AG04450 (cell line): ENCODE measurements around the gene GMNN. TPM values are rescaled to one million over a fixed set of nuclear protein-coding genes. Genes with fewer than 3 reads are reported as not detected.
"Not testable (repeated sequence)": the region's sequence is repeated elsewhere in the genome, so short reads cannot be mapped to it uniquely, and the experiment has no call there.

ENCODE experiments used
- CTCF ChIA-PET: fragments of 300-600, 350-600 bp; formaldehyde crosslinking; extraction: SDS; loops from one replicate; lab custom pipeline; 2022; ENCODE audit warnings: antibody characterized with exemption, inconsistent platforms; lab: Charles Lee
- POLR2A ChIA-PET: fragments of 350-600 bp; formaldehyde crosslinking; extraction: SDS; loops from one replicate; lab custom pipeline; 2021; ENCODE audit warnings: antibody characterized with exemption, inconsistent platforms; lab: Yijun Ruan, JAX
- DNase-seq: peaks from one replicate; pipeline ENCODE4 v3.0.0-alpha.2; 2011; ENCODE audit warnings: low read depth, low spot score
- H3K27ac ChIP-seq: one replicate; pipeline ENCODE4 v1.5.1; 2012; ENCODE audit warnings: low read depth, low read length, control low read depth
- H3K27me3 ChIP-seq: one replicate; pipeline ENCODE4 v1.6.0; 2012; ENCODE audit warnings: low read length; ENCODE audit not compliant: control insufficient read depth, insufficient read depth
- H3K4me3 ChIP-seq: 2 replicates; pipeline ENCODE4 v1.5.1; 2011; ENCODE audit warnings: mild to moderate bottlenecking, low read depth, low read length, control low read depth
- H3K9me3 ChIP-seq: 2 replicates; pipeline ENCODE4 v1.5.1; 2012; ENCODE audit warnings: low read length; ENCODE audit not compliant: control insufficient read depth, insufficient read depth
- polyA plus RNA-seq: library from polyadenylated mRNA; depleted of rRNA; stranded (reverse); fragments of >200 nt; gene quantifications from 2 replicates; pipeline ENCODE4 v1.2.3, GENCODE V29; 2011
- TF ChIP-seq, protein P1 (sequence below): IDR thresholded peaks from 2 replicates; pipeline ENCODE4 v1.5.1; 2011; ENCODE audit warnings: low read depth, low read length, control low read depth, inconsistent platforms

GMNN gene
- polyA plus RNA-seq, 1 experiment = 22.0 TPM

DNA sequence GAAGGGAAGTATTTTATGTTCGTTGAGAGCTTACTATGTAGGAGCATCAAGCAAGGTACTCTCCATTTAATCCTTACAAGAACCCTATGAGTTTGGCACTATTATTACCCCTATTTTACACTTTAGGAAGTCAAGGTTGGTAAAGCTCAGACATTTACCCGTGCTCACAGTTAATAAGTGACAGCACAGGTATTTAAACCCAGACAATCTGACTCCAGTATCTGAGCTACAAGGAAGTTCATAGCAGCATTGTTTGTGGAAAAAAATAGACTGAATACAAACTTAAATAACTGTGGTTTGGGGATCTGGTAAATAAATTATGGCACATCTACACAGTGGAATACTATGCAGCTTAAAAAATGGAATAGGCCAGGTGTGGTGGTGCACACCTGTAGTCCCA lies 21.2 kb upstream of the GMNN start:
- Histone ChIP-seq H3K4me3 (no peak overlapping the region), H3K27me3 (no peaks in the 10 kb centered on the region), H3K9me3 (no peaks in the 10 kb centered on the region), H3K27ac (no peak overlapping the region)
- DNase-seq = no peak
- TF ChIP-seq, protein P1, sequence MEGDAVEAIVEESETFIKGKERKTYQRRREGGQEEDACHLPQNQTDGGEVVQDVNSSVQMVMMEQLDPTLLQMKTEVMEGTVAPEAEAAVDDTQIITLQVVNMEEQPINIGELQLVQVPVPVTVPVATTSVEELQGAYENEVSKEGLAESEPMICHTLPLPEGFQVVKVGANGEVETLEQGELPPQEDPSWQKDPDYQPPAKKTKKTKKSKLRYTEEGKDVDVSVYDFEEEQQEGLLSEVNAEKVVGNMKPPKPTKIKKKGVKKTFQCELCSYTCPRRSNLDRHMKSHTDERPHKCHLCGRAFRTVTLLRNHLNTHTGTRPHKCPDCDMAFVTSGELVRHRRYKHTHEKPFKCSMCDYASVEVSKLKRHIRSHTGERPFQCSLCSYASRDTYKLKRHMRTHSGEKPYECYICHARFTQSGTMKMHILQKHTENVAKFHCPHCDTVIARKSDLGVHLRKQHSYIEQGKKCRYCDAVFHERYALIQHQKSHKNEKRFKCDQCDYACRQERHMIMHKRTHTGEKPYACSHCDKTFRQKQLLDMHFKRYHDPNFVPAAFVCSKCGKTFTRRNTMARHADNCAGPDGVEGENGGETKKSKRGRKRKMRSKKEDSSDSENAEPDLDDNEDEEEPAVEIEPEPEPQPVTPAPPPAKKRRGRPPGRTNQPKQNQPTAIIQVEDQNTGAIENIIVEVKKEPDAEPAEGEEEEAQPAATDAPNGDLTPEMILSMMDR = no peak
- ChIA-PET CTCF (interaction anchor here (0.7 to 1.7 kb wide), 2 partner anchors 14 to 172 kb away, joined by 4 to 7 read pairs; no protein-coding TSS in a partner anchor), POLR2A (no interaction called here)

DNA sequence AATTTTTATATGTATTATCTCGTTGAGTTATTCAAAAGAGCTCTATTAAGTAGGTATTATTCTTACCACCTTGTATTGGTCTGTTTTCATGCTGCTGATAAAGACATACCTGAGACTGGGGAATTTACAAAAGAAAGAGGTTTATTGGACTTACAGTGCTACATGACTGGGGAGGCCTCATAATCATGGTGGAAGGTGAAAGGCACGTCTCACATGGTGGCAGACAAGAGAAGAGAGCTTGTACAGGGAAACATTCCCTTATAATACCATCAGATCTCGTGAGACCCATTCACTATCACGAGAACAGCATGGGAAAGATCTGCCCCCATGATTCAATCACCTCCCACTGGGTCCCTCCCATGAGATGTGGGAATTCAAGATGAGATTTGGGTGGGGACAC lies 20.4 kb upstream of the GMNN start:
- ChIA-PET POLR2A (interaction anchor here (0.7 kb wide), 1 partner anchor 211 kb away, joined by 3 read pairs; no protein-coding TSS in a partner anchor), CTCF (interaction anchor here (0.7 to 1.7 kb wide), 3 partner anchors 13 to 173 kb away, joined by 4 to 7 read pairs (median 4); no protein-coding TSS in a partner anchor)
- not testable (repeated sequence) for DNase-seq, H3K9me3 ChIP-seq, H3K27ac ChIP-seq, H3K4me3 ChIP-seq, H3K27me3 ChIP-seq

DNA sequence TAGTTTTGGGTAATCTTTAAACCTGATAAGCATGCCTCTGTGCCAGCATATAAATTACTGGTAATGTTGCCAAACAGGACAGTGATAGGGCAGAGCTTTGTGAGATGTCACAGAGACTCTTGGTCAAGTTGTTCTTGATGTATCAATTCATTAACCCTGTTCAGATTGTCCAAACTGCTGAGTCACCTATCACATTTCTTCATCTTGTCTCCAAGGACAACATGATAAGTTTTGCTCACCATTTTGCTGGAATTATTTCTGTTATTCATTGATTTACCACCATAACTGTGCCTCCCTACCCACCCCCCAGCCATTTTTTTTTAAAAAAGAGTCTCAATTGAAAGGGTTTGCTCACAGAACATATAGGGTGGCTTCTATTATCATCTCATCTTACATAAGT lies 19.5 kb upstream of the GMNN start:
- ChIA-PET CTCF (no interaction called here), POLR2A (no interaction called here)
- Histone ChIP-seq H3K27me3 (no peaks in the 10 kb centered on the region), H3K27ac (no peak overlapping the region), H3K4me3 (no peak overlapping the region), H3K9me3 (no peaks in the 10 kb centered on the region)
- TF ChIP-seq, protein P1 = no peak
- no peak for DNase-seq

DNA sequence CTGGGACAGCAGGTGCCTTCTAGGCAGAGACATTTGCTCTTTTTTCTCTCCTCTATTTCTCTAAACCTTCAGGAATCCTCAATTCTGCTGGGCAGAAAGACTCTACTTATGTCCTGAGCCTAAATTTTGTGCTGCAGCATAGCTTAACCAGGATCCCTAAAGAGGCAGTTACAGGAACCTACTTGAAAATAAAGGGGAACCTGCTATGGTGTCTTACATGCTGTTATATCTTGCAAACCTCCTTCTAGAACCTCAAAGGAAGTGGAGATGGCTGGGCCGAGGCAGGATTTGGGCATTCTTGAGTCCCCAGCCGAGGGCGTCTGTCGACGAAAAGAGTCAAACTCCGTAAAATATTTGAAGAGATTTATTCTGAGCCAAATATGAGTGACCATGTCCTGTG lies 17.1 kb upstream of the GMNN start:
- DNase-seq = no peak
- ChIA-PET POLR2A (no interaction called here), CTCF (interaction anchor here (1.2 kb wide), 1 partner anchor 173 kb away, joined by 8 read pairs; no protein-coding TSS in a partner anchor)
- no peak overlapping the region for H3K27ac ChIP-seq
- no peaks in the 10 kb centered on the region for H3K27me3 ChIP-seq
- no peak overlapping the region for H3K4me3 ChIP-seq
- H3K9me3 ChIP-seq = no peaks in the 10 kb centered on the region; the same call in 1 of the 2 replicates
- TF ChIP-seq, protein P1 = no peak

DNA sequence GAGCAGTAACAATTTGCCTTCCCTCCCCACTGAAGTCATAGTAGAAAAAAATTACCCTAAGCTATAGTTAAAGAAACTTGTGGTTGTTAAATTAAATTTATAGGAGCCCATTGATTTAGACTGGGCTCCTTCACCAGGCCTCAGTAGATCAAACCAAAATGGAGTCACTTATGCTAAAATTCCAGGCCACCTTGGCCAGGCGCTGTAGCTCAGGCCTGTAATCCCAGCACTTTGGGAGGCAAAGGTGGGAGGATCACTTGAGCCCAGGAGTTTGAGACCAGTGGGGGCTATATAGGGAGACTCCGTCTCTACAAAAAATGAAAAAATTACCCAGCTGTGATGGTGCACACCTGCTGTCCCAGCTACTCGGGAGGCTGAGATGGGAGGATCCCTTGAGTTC lies 15.0 kb upstream of the GMNN start:
- TF ChIP-seq, protein P1 = no peak
- Histone ChIP-seq H3K4me3 (no peak overlapping the region), H3K27ac (no peak overlapping the region), H3K9me3 (no peaks in the 10 kb centered on the region; the same call in 1 of the 2 replicates), H3K27me3 (no peaks in the 10 kb centered on the region)
- ChIA-PET POLR2A (interaction anchor here (0.7 kb wide), 1 partner anchor 38 kb away, joined by 6 read pairs; no protein-coding TSS in a partner anchor), CTCF (interaction anchor here (1.5 kb wide), 1 partner anchor 179 kb away, joined by 7 read pairs; no protein-coding TSS in a partner anchor)
- DNase-seq = no peak
